GM19238 (cell line): ENCODE data around the gene NSUN2.

Experiments used
- DNase-seq: peaks from one replicate; pipeline ENCODE4 v3.0.0; 2011; ENCODE audit warnings: low spot score; ENCODE audit not compliant: insufficient read length

NSUN2 gene

GRCh38 chr5:6557807-6558575 lies 74.9 kb downstream of the NSUN2 start:
- DNase-seq, result no peak

GRCh38 chr5:6556802-6557102 lies 76.1 kb downstream of the NSUN2 start:
- DNase-seq, result no peak

GRCh38 chr5:6556089-6556801 lies 76.6 kb downstream of the NSUN2 start:
- no peak for DNase-seq

- DNase-seq, result no peak
Measured at GRCh38 chr5:6554812-6555211, 78.0 kb downstream of the NSUN2 start.

GRCh38 chr5:6553972-6554371 lies 78.9 kb downstream of the NSUN2 start:
- no peak for DNase-seq

- no peak for DNase-seq
Measured at GRCh38 chr5:6552612-6553011, 80.2 kb downstream of the NSUN2 start.

GRCh38 chr5:6551955-6552313 lies 80.9 kb downstream of the NSUN2 start:
- no peak for DNase-seq

- no peak for DNase-seq
Measured at GRCh38 chr5:6551287-6551954, 81.4 kb downstream of the NSUN2 start.

GRCh38 chr5:6550628-6551027 lies 82.2 kb downstream of the NSUN2 start:
- DNase-seq, result no peak
